ENCODE results near the gene MSRB3. TPM values are rescaled to one million over a fixed set of nuclear protein-coding genes. Genes with fewer than 3 reads are reported as not detected.
"Not testable (repeated sequence)": the region's sequence is repeated elsewhere in the genome, so short reads cannot be mapped to it uniquely, and the experiment has no call there.

The MSRB3 gene
- total RNA-seq, 5 donors from 2014 or later (not counting 1 experiment from before 2014, with no cell fraction given) = 0.22 to 0.90 (median 0.56) TPM

GRCh38 chr12:65315238-65315637 lies 36.8 kb downstream of the MSRB3 start:
- H3K9me3 ChIP-seq; H3K27ac Mint-ChIP-seq; H3K27ac ChIP-seq (ENCODE audit: low read length); H3K36me3 Mint-ChIP-seq; ATAC-seq (replicated peaks in 1 of 4); DNase-seq; H3K9me3 Mint-ChIP-seq; H3K27me3 Mint-ChIP-seq; H3K4me1 Mint-ChIP-seq; H3K4me1 ChIP-seq (ENCODE audit: control insufficient read depth in 1 of 2, extremely low read depth in 1 of 2, insufficient read depth in 2 of 2, low read length in 2 of 2); POLR2A ChIA-PET; H3K4me3 Mint-ChIP-seq; H3K36me3 ChIP-seq (ENCODE audit: control insufficient read depth in 2 of 2, extremely low read depth in 1 of 2, insufficient read depth in 1 of 2, low read length in 1 of 2); H3K27me3 ChIP-seq (replicated peaks in 1 of 2; ENCODE audit: control insufficient read depth in 2 of 2, extremely low read depth in 1 of 2, insufficient read depth in 2 of 2, low read length in 1 of 2); H3K4me3 ChIP-seq (ENCODE audit: control insufficient read depth in 1 of 2, extremely low read depth in 1 of 2, low read length in 1 of 2): not testable (repeated sequence)
- 100% methylated on average over 7 of the region's 12 CpGs for WGBS (ENCODE audit: insufficient coverage)
- CTCF ChIA-PET = interaction anchor here in 1 of 2 donors (0.7 kb wide), 1 partner anchor 10 kb away, joined by 3 read pairs; no protein-coding TSS in a partner anchor

- Mint-ChIP-seq H3K27me3 (peaks cover 13 to 16% of the 10 kb centered on the region in 2 donors), H3K27ac (no peak overlapping the region), H3K9me3 (no peaks in the 10 kb centered on the region), H3K4me1 (no peaks in the 10 kb centered on the region), H3K36me3 (no peaks in the 10 kb centered on the region), H3K4me3 (no peak overlapping the region)
- Histone ChIP-seq H3K36me3 (ENCODE audit: control insufficient read depth in 2 of 2, extremely low read depth in 1 of 2, insufficient read depth in 1 of 2, low read length in 1 of 2) (no peaks in the 10 kb centered on the region), H3K4me1 (ENCODE audit: control insufficient read depth in 1 of 2, extremely low read depth in 1 of 2, insufficient read depth in 2 of 2, low read length in 2 of 2) (no peaks in the 10 kb centered on the region), H3K27ac (ENCODE audit: low read length) (no peak overlapping the region), H3K9me3 (no peaks in the 10 kb centered on the region), H3K4me3 (ENCODE audit: control insufficient read depth in 1 of 2, extremely low read depth in 1 of 2, low read length in 1 of 2) (no peak overlapping the region), H3K27me3 (replicated peaks in 1 of 2; ENCODE audit: control insufficient read depth in 2 of 2, extremely low read depth in 1 of 2, insufficient read depth in 2 of 2, low read length in 1 of 2) (no peaks in the 10 kb centered on the region)
- ChIA-PET CTCF (no interaction called here), POLR2A (no interaction called here)
- WGBS (ENCODE audit: insufficient coverage) = no CpG with 5 or more reads among the region's 4 CpGs
- ATAC-seq (replicated peaks in 1 of 4) (no peak), DNase-seq (no peak)
Measured at GRCh38 chr12:65318186-65318685, 39.8 kb downstream of the MSRB3 start.

GRCh38 chr12:65319688-65320200 lies 41.3 kb downstream of the MSRB3 start:
- no peak overlapping the region for H3K27ac ChIP-seq (ENCODE audit: low read length)
- no peaks in the 10 kb centered on the region for H3K36me3 Mint-ChIP-seq
- no peaks in the 10 kb centered on the region for H3K9me3 Mint-ChIP-seq
- no peaks in the 10 kb centered on the region for H3K9me3 ChIP-seq
- H3K4me3 Mint-ChIP-seq = no peak overlapping the region
- WGBS (ENCODE audit: insufficient coverage) = no CpG with 5 or more reads among the region's 3 CpGs
- ATAC-seq (replicated peaks in 1 of 4) (no peak), DNase-seq (no peak)
- ChIA-PET POLR2A (no interaction called here), CTCF (no interaction called here)
- no peaks in the 10 kb centered on the region for H3K36me3 ChIP-seq (ENCODE audit: control insufficient read depth in 2 of 2, extremely low read depth in 1 of 2, insufficient read depth in 1 of 2, low read length in 1 of 2)
- H3K27me3 ChIP-seq (replicated peaks in 1 of 2; ENCODE audit: control insufficient read depth in 2 of 2, extremely low read depth in 1 of 2, insufficient read depth in 2 of 2, low read length in 1 of 2) = no peaks in the 10 kb centered on the region
- peaks cover 13 to 15% of the 10 kb centered on the region in 2 donors for H3K27me3 Mint-ChIP-seq
- H3K27ac Mint-ChIP-seq = no peak overlapping the region
- H3K4me1 Mint-ChIP-seq = no peaks in the 10 kb centered on the region
- no peaks in the 10 kb centered on the region for H3K4me1 ChIP-seq (ENCODE audit: control insufficient read depth in 1 of 2, extremely low read depth in 1 of 2, insufficient read depth in 2 of 2, low read length in 2 of 2)
- H3K4me3 ChIP-seq (ENCODE audit: control insufficient read depth in 1 of 2, extremely low read depth in 1 of 2, low read length in 1 of 2) = no peak overlapping the region

GRCh38 chr12:65323070-65323469 lies 44.6 kb downstream of the MSRB3 start:
- no peaks in the 10 kb centered on the region for H3K27me3 ChIP-seq (replicated peaks in 1 of 2; ENCODE audit: control insufficient read depth in 2 of 2, extremely low read depth in 1 of 2, insufficient read depth in 2 of 2, low read length in 1 of 2)
- Mint-ChIP-seq H3K27me3 (peaks cover 9 to 18% of the 10 kb centered on the region in 2 donors), H3K36me3 (no peaks in the 10 kb centered on the region), H3K4me3 (no peak overlapping the region), H3K9me3 (no peaks in the 10 kb centered on the region), H3K4me1 (no peaks in the 10 kb centered on the region), H3K27ac (no peak overlapping the region)
- H3K4me3 ChIP-seq (ENCODE audit: control insufficient read depth in 1 of 2, extremely low read depth in 1 of 2, low read length in 1 of 2) = no peak overlapping the region
- no peak for DNase-seq
- H3K27ac ChIP-seq (ENCODE audit: low read length) = no peak overlapping the region
- H3K9me3 ChIP-seq = no peaks in the 10 kb centered on the region
- POLR2A ChIA-PET = no interaction called here
- no peak for ATAC-seq (replicated peaks in 1 of 4)
- WGBS (ENCODE audit: insufficient coverage) = 69% methylated on average over 3 of the region's 5 CpGs
- CTCF ChIA-PET = no interaction called here
- no peaks in the 10 kb centered on the region for H3K4me1 ChIP-seq (ENCODE audit: control insufficient read depth in 1 of 2, extremely low read depth in 1 of 2, insufficient read depth in 2 of 2, low read length in 2 of 2)
- no peaks in the 10 kb centered on the region for H3K36me3 ChIP-seq (ENCODE audit: control insufficient read depth in 2 of 2, extremely low read depth in 1 of 2, insufficient read depth in 1 of 2, low read length in 1 of 2)

- no peaks in the 10 kb centered on the region for H3K36me3 Mint-ChIP-seq
- H3K4me3 Mint-ChIP-seq = no peak overlapping the region
- no peaks in the 10 kb centered on the region for H3K4me1 Mint-ChIP-seq
- ChIA-PET CTCF (no interaction called here), POLR2A (no interaction called here)
- no peak overlapping the region for H3K27ac ChIP-seq (ENCODE audit: low read length)
- no peak overlapping the region for H3K4me3 ChIP-seq (ENCODE audit: control insufficient read depth in 1 of 2, extremely low read depth in 1 of 2, low read length in 1 of 2)
- DNase-seq (no peak), ATAC-seq (replicated peaks in 1 of 4) (no peak)
- no peaks in the 10 kb centered on the region for H3K9me3 ChIP-seq
- H3K36me3 ChIP-seq (ENCODE audit: control insufficient read depth in 2 of 2, extremely low read depth in 1 of 2, insufficient read depth in 1 of 2, low read length in 1 of 2) = no peaks in the 10 kb centered on the region
- no peaks in the 10 kb centered on the region for H3K4me1 ChIP-seq (ENCODE audit: control insufficient read depth in 1 of 2, extremely low read depth in 1 of 2, insufficient read depth in 2 of 2, low read length in 2 of 2)
- WGBS (ENCODE audit: insufficient coverage) = no CpG with 5 or more reads among the region's 2 CpGs
- no peaks in the 10 kb centered on the region for H3K9me3 Mint-ChIP-seq
- H3K27me3 Mint-ChIP-seq = peaks cover 9 to 17% of the 10 kb centered on the region in 2 donors
- no peaks in the 10 kb centered on the region for H3K27me3 ChIP-seq (replicated peaks in 1 of 2; ENCODE audit: control insufficient read depth in 2 of 2, extremely low read depth in 1 of 2, insufficient read depth in 2 of 2, low read length in 1 of 2)
- no peak overlapping the region for H3K27ac Mint-ChIP-seq
Measured at GRCh38 chr12:65324056-65324455, 45.6 kb downstream of the MSRB3 start.

GRCh38 chr12:65324551-65324950 lies 46.1 kb downstream of the MSRB3 start:
- Histone ChIP-seq H3K27ac (ENCODE audit: low read length) (no peak overlapping the region), H3K9me3 (no peaks in the 10 kb centered on the region), H3K27me3 (replicated peaks in 1 of 2; ENCODE audit: control insufficient read depth in 2 of 2, extremely low read depth in 1 of 2, insufficient read depth in 2 of 2, low read length in 1 of 2) (no peaks in the 10 kb centered on the region), H3K36me3 (ENCODE audit: control insufficient read depth in 2 of 2, extremely low read depth in 1 of 2, insufficient read depth in 1 of 2, low read length in 1 of 2) (no peaks in the 10 kb centered on the region), H3K4me1 (ENCODE audit: control insufficient read depth in 1 of 2, extremely low read depth in 1 of 2, insufficient read depth in 2 of 2, low read length in 2 of 2) (no peaks in the 10 kb centered on the region), H3K4me3 (ENCODE audit: control insufficient read depth in 1 of 2, extremely low read depth in 1 of 2, low read length in 1 of 2) (no peak overlapping the region)
- no peak for ATAC-seq (replicated peaks in 1 of 4)
- H3K9me3 Mint-ChIP-seq = no peaks in the 10 kb centered on the region
- CTCF ChIA-PET = interaction anchor here in 1 of 2 donors (0.6 kb wide), 1 partner anchor 9 kb away, joined by 3 read pairs; no protein-coding TSS in a partner anchor
- DNase-seq = no peak
- no peak overlapping the region for H3K4me3 Mint-ChIP-seq
- no peak overlapping the region for H3K27ac Mint-ChIP-seq
- H3K27me3 Mint-ChIP-seq = peaks cover 9 to 17% of the 10 kb centered on the region in 2 donors
- POLR2A ChIA-PET = no interaction called here
- H3K4me1 Mint-ChIP-seq = no peaks in the 10 kb centered on the region
- H3K36me3 Mint-ChIP-seq = no peaks in the 10 kb centered on the region
- WGBS (ENCODE audit: insufficient coverage) = no CpG with 5 or more reads among the region's 3 CpGs

GRCh38 chr12:65325183-65325582 lies 46.7 kb downstream of the MSRB3 start:
- Histone ChIP-seq H3K9me3 (no peaks in the 10 kb centered on the region), H3K36me3 (ENCODE audit: control insufficient read depth in 2 of 2, extremely low read depth in 1 of 2, insufficient read depth in 1 of 2, low read length in 1 of 2) (no peaks in the 10 kb centered on the region), H3K4me3 (ENCODE audit: control insufficient read depth in 1 of 2, extremely low read depth in 1 of 2, low read length in 1 of 2) (no peak overlapping the region), H3K27ac (ENCODE audit: low read length) (no peak overlapping the region), H3K4me1 (ENCODE audit: control insufficient read depth in 1 of 2, extremely low read depth in 1 of 2, insufficient read depth in 2 of 2, low read length in 2 of 2) (no peaks in the 10 kb centered on the region), H3K27me3 (replicated peaks in 1 of 2; ENCODE audit: control insufficient read depth in 2 of 2, extremely low read depth in 1 of 2, insufficient read depth in 2 of 2, low read length in 1 of 2) (no peaks in the 10 kb centered on the region)
- WGBS (ENCODE audit: insufficient coverage) = 87% methylated on average over 4 of the region's 5 CpGs
- ATAC-seq (replicated peaks in 1 of 4) (no peak), DNase-seq (no peak)
- Mint-ChIP-seq H3K4me1 (no peaks in the 10 kb centered on the region), H3K27ac (no peak overlapping the region), H3K9me3 (no peaks in the 10 kb centered on the region), H3K27me3 (peaks cover 9 to 16% of the 10 kb centered on the region in 2 donors), H3K36me3 (no peaks in the 10 kb centered on the region), H3K4me3 (no peak overlapping the region)
- ChIA-PET CTCF (interaction anchor here (0.5 to 0.6 kb wide), 2 partner anchors 10 to 497 kb away, joined by 3 read pairs; no protein-coding TSS in a partner anchor), POLR2A (no interaction called here)
